Left kidney (tissue), 2 donors: Measurements from ENCODE around the gene NMBR. TPM values are rescaled to one million over a fixed set of nuclear protein-coding genes. Genes with fewer than 3 reads are reported as not detected.
A peak's percentile ranks its signal among the peaks of the same experiment; 100 is the strongest.
"Not testable (repeated sequence)": the region's sequence is repeated elsewhere in the genome, so short reads cannot be mapped to it uniquely, and the experiment has no call there.

ENCODE experiments used
- DNase-seq: peaks from one replicate; pipeline ENCODE4 v3.0.0-alpha.2; 2013
- polyA plus RNA-seq: library from polyadenylated mRNA; unstranded; fragments of 120-200 nt; gene quantifications from one replicate; pipeline ENCODE4 v1.2.1, GENCODE V29; 2013; ENCODE audit not compliant: insufficient read length

NMBR gene
- polyA plus RNA-seq, 1 donor: 0.25 TPM

- DNase-seq: no peak
Observed at GRCh38 chr6:142055219-142055618, 91.7 kb downstream of the NMBR start.

DNA sequence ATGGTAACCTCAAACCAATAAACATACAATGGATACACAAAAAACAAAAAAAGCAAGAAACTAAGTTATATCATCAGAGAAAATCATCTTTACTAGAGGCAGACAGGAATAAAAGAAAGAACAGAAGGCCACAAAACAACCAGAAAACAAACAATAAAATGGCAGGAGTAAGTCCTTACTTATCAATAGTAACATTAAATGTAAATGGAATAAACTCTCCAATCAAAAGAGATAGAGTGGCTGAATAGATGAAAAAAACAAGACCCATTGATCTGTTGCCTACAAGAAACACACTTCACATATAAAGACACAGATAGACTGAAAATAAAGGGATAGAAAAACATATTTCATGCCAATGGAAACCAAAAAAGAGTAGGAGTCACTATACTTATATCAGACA is 95.5 kb downstream of the NMBR start:
- DNase-seq: no peak

GRCh38 chr6:142048593-142048980 is 98.3 kb downstream of the NMBR start:
- DNase-seq: no peak

DNA sequence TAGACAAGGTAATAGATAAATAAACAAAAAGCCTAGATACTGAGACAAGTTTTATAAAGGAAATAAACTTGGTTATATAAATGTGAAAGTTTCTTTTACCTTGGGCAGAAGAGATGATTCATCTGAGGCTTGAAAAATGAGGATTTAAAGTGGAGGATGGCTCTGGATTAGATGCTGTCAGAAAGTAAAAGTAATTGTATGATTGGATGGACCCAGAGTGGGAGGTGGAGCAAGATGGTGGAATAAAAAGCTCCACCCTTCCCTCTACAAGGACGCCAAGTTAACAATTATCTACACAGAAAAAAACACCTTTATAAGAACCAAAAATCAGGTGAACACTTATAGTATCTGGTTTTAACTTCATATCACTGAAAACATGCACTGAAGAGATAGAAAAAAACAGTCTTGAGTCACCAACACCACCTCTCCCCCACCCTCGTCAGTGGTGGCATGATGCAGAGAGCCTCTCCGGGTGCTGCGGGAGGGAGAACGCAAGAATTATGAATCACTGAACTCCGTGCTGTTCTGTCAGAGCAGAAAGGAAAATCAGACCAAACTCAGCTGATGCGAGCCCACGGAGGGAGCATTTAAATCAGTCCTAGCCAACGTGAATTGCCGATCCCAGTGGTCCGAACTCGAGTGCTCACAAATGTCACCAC is 98.9 kb downstream of the NMBR start:
- DNase-seq: no peak

- peak; percentile 34 for DNase-seq
Observed at GRCh38 chr6:142045380-142046278, 101.3 kb downstream of the NMBR start.

DNA sequence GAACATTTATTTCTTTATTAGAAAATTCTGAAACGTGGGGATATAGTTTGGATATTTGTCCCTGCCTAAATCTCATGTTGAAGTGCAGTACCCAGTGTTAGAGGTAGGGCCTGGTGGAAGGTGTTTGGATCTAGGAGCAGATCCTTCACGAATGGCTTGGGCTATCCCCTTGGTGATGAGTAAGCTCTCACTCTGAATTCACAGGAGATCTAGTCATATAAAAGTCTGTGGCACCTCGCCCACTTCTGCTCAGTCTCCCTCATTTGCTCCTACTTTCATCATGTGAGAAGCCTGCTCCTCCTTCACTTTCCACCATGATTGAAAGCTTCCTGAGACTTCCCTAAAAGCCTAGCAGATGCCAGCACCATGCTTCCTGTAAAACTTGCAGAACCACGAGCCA is 111.0 kb downstream of the NMBR start:
- no peak for DNase-seq

DNA sequence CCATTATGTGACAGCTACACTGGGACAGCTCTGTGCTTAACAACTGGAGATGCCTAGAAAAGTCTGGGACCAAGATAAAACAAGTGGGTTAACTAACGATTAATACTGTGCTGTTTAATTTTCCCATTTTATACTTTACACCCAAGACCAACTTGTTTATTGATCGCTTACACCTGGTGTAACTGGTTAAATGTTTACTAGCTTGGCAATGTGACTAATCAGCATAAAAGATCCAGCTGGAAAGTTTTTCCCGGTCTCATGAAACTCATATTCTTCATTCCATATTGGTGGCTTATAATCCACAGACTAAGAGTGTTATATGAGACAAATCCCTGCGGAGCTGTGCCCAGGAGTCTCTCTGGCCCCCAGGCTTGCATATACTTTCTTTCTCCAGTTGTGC is 115.9 kb downstream of the NMBR start:
- DNase-seq: no peak

- DNase-seq: no peak
Observed at GRCh38 chr6:142030115-142030619, 116.8 kb downstream of the NMBR start.

DNA sequence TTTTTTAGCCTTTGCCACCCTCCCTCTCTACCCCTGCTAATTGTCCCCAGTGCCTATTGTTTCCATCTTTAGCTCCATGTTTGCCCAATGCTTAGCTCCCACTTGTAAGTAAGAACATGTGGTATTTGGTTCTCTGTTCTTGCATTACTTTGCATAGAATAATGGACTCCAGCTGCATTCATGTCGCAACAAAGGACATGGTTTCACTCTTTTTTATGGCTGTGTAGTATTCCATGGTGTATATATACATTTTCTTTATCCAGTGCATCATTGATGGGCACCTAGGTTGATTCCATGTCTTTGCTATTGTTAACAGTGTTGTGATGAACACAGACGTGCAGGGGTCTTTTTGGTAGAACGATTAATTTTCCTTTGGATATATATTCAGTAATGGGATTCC is 118.4 kb downstream of the NMBR start:
- no peak for DNase-seq

DNA sequence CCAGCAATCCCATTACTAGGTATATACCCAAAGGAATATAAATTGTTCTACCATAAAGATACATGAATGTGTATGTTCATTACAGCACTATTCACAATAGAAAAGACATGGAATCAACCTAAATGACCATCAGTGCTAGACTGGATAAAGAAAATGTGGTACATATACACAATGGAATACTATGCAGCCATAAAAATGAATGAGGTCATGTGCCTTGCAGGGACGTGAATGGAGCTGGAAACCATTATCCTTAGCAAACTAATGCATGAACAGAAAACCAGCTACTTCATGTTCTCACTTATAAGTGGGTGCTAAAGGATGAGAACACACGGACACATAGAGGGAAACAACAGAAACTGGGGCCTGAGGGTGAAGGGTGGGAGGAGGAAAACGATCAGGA is 119.1 kb downstream of the NMBR start:
- not testable (repeated sequence) for DNase-seq

- DNase-seq: no peak
Observed at GRCh38 chr6:142027074-142027473, 119.8 kb downstream of the NMBR start.

GRCh38 chr6:142026471-142026870 is 120.5 kb downstream of the NMBR start:
- DNase-seq: no peak

Other genes with a start within 250 kb of the NMBR start
- gene GJE1, start 14.2 kb downstream of the NMBR start, polyA plus RNA-seq: not detected
- gene VTA1, start 141 bp upstream of the NMBR start, polyA plus RNA-seq: 76.8 TPM
- 35.6 TPM for gene ADGRG6, start 154.9 kb upstream of the NMBR start, polyA plus RNA-seq